Karpas-422 (cell line): Measurements from ENCODE around the gene RLF. TPM values are rescaled to one million over a fixed set of nuclear protein-coding genes. Genes with fewer than 3 reads are reported as not detected.
A peak's percentile ranks its signal among the peaks of the same experiment; 100 is the strongest.

Source experiments
- DNase-seq: peaks from one replicate; pipeline ENCODE4 v3.0.0-alpha.2; 2015
- H2AFZ ChIP-seq: fragments of 200-600 bp; sonication (generic); 2 replicates; pipeline ENCODE4 v1.6.1; 2014; ENCODE audit warnings: antibody characterized with exemption, low read length, mixed read lengths
- H3K27ac ChIP-seq: fragments of 200-600 bp; sonication (generic); 2 replicates; pipeline ENCODE4 v1.5.1; 2014; ENCODE audit warnings: mild to moderate bottlenecking, low read length, moderate library complexity
- H3K27me3 ChIP-seq: fragments of 200-600 bp; sonication (generic); 2 replicates; pipeline ENCODE4 v1.6.1; 2014; ENCODE audit warnings: low read length, mixed read lengths
- H3K36me3 ChIP-seq: fragments of 200-600 bp; sonication (generic); 2 replicates; pipeline ENCODE4 v1.6.1; 2014; ENCODE audit warnings: low read length, mixed read lengths; ENCODE audit not compliant: insufficient read depth
- H3K4me1 ChIP-seq: fragments of 200-600 bp; sonication (generic); 2 replicates; pipeline ENCODE4 v1.6.1; 2014; ENCODE audit warnings: mild to moderate bottlenecking, low read length, mixed read lengths
- H3K4me2 ChIP-seq: fragments of 200-600 bp; sonication (generic); 2 replicates; pipeline ENCODE4 v1.6.1; 2014; ENCODE audit warnings: low read length, low read depth, mild to moderate bottlenecking; ENCODE audit not compliant: poor library complexity, severe bottlenecking
- H3K4me3 ChIP-seq: fragments of 200-600 bp; sonication (generic); 2 replicates; pipeline ENCODE4 v1.5.1; 2014; ENCODE audit warnings: mild to moderate bottlenecking, antibody characterized with exemption, low read length, mixed read lengths
- H3K79me2 ChIP-seq: fragments of 200-600 bp; sonication (generic); 2 replicates; pipeline ENCODE4 v1.6.1; 2014; ENCODE audit warnings: mild to moderate bottlenecking, low read length, mixed read lengths
- H3K9ac ChIP-seq: fragments of 200-600 bp; sonication (generic); 2 replicates; pipeline ENCODE4 v1.6.0; 2014; ENCODE audit warnings: low read length
- H3K9me2 ChIP-seq: fragments of 200-600 bp; sonication (generic), shearing (Covaris generic); replicated peaks from 2 replicates; pipeline ENCODE4 v1.6.0; 2014; ENCODE audit warnings: mild to moderate bottlenecking, low read length, moderate library complexity; ENCODE audit not compliant: insufficient read depth
- H3K9me3 ChIP-seq: fragments of 300-700, 200-600 bp; sonication (generic); 2 replicates; pipeline ENCODE4 v1.6.1; 2014; ENCODE audit warnings: low read length, mixed read lengths
- H4K20me1 ChIP-seq: fragments of 200-600 bp; sonication (generic); 2 replicates; pipeline ENCODE4 v1.6.1; 2014; ENCODE audit warnings: mild to moderate bottlenecking, antibody characterized with exemption, low read length, low read depth; ENCODE audit not compliant: insufficient read depth
- total RNA-seq: library from RNA; depleted of rRNA; stranded (reverse); fragments of >200 nt; shearing (Covaris generic); gene quantifications from 2 replicates; pipeline ENCODE4 v1.2.3, GENCODE V29; 2014; ENCODE audit warnings: low replicate concordance

RLF gene
- total RNA-seq, 1 experiment from 2014 or later, result 33.5 TPM

DNA sequence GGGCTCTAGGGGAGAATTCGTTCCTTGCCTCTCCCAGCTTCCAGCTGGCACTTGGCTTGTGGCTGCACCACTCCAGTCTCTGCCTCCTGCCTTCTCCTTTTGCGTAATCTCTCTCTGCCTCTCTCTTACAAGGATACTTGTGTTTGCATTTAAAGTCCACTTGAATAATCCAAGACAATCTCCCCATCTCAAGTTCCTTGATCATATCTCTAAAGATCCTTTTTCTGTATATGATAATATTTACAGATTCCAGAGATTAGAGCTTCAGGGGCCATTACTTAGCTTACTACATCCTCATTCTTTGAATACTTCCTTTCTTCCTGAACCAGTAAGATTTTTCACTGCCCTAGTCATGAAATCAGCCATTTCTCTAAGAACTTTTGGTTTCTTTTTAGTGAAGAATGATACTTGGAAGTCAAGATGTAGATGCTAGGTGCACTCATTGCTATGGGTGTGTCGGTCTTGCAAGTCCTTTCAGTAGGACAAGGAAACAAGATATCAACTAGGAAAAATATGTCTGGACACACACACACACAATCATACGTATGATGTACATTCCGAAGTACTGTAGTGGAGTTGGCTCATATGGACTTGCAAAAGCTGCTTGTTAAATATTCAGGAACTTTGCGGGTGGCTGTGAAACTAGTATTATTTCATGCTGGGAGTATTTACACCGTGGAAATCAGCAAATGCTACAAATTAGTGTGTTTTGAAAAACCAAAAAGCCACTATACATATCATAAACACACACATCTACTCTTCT is 20.8 kb upstream of the RLF start:
- no peak overlapping the region for H2AFZ ChIP-seq
- no peak overlapping the region for H3K27ac ChIP-seq
- no peak overlapping the region for H3K4me3 ChIP-seq

DNA sequence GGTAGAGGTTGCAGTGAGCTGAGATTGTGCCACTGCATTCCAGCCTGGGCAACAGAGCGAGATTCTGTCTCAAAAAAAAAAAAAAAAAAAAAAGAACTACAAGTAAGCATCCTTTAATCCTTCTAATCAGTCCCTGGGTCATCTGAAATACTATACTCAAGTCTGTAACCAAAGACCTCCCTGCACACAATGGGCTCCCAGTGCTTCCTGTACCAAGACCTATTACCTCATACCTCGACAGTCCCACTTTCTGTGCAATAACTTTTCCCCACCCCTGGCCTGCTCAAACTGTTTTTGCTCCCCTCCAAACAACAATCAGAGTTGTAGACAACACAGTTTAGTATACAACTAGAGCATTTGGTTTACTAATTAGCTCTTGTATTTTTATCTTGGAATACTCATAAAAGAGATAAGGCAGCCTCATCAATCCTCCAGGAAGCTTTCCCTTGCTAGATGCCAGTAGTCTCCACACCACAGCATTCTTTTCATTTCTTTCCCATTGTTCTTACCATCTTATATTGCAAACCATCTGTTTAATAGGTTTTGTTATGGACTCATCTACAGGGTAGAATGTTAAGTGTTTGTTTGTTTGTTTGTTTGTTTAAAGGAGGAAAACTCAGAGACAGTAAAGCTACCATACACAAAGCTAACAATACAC is 19.2 kb upstream of the RLF start:
- no peak overlapping the region for H2AFZ ChIP-seq
- no peak for DNase-seq

More for the DNA sequence above, 20.8 kb upstream of the RLF start:
- Histone ChIP-seq H3K4me1 (peaks cover 3% of the 10 kb centered on the region), H3K36me3 (no peaks in the 10 kb centered on the region), H3K79me2 (no peaks in the 10 kb centered on the region), H3K27me3 (no peaks in the 10 kb centered on the region), H3K9me2 (no peaks in the 10 kb centered on the region), H4K20me1 (no peaks in the 10 kb centered on the region), H3K4me2 (no peak overlapping the region), H3K9ac (no peak overlapping the region), H3K9me3 (no peaks in the 10 kb centered on the region)
- no peak for DNase-seq

DNA sequence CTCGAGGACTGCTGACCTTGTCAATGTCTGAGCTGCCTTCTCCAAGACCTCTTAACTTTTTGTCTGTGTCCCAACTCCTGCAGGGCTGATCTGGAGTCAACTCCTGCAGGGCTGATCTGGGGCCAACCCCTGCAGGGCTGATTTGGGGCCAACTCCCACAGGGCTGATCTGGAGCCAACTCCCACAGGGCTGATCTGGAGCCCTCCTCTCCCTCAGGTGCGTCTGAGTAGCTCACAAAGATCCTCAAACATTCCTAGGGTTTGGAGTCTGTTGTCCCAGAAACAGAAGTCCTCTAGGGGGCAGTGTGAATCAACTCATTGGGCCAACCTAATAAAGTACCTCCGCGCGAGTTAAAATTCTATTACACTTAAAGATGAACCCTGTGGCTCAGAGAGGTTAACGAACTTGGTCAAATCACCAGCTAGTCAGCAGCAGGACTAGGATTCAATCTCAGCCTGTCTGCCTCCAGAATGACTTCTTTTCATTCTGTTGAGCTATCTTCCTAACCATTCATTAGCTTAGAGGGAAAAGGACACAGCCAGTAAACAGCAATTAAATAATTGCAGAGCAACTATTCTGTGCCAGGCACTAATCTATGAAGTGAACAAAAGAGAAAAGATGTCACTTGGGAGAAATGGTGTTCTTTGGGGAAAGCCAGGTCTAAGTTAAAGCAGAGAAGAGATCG is 17.2 kb upstream of the RLF start:
- peak overlapping the region; percentile 23 for H3K4me2 ChIP-seq
- no peak overlapping the region for H3K9ac ChIP-seq
- H3K79me2 ChIP-seq, result no peaks in the 10 kb centered on the region
- H3K9me2 ChIP-seq, result no peaks in the 10 kb centered on the region
- no peak overlapping the region for H2AFZ ChIP-seq
- no peak overlapping the region for H3K4me3 ChIP-seq
- peak; percentile 91 for DNase-seq
- H3K27me3 ChIP-seq, result no peaks in the 10 kb centered on the region
- H3K9me3 ChIP-seq, result no peaks in the 10 kb centered on the region
- no peaks in the 10 kb centered on the region for H3K36me3 ChIP-seq
- H4K20me1 ChIP-seq, result no peaks in the 10 kb centered on the region
- peaks cover 3% of the 10 kb centered on the region for H3K4me1 ChIP-seq
- H3K27ac ChIP-seq, result no peak overlapping the region

More for the DNA sequence above, 19.2 kb upstream of the RLF start:
- no peaks in the 10 kb centered on the region for H3K27me3 ChIP-seq
- H3K9me2 ChIP-seq, result no peaks in the 10 kb centered on the region
- no peak overlapping the region for H3K4me3 ChIP-seq
- H3K9ac ChIP-seq, result no peak overlapping the region
- peaks cover 3% of the 10 kb centered on the region for H3K4me1 ChIP-seq
- no peak overlapping the region for H3K27ac ChIP-seq
- H3K36me3 ChIP-seq, result no peaks in the 10 kb centered on the region
- no peaks in the 10 kb centered on the region for H3K9me3 ChIP-seq
- H3K79me2 ChIP-seq, result no peaks in the 10 kb centered on the region
- no peak overlapping the region for H3K4me2 ChIP-seq
- no peaks in the 10 kb centered on the region for H4K20me1 ChIP-seq

DNA sequence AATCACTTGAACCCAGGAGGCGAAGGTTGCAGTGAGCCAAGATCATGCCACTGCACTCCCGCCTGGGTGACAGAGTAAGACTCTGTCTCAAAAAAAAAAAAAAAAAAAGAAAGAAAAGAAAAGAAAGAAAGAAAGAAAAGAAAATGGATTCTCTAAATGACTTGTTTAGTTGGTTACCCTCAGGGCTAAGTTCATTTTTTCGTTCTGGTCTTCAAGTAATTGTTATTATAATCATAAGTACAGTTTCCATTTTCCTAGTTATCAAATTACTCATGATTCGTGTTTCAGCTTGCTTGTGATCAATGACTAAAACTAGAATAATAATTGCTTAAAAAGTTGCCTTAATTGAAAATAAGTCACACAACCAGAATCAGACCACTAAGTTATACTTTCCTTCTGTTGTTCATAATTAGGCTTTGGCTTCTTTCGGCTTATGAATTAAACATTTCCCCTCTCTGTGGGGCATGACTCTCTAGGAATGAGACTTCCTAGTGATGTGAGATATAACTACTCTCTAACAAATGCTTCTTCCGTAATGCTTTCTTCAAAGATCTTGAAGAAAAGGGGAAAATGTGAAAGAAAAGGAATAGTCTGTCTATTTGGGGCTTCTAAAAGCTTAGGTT is 9.6 kb upstream of the RLF start:
- H3K4me3 ChIP-seq, result no peak overlapping the region
- peaks cover 49% of the 10 kb centered on the region for H3K4me1 ChIP-seq
- H3K9me3 ChIP-seq, result no peaks in the 10 kb centered on the region
- H3K36me3 ChIP-seq, result no peaks in the 10 kb centered on the region
- no peak for DNase-seq
- no peaks in the 10 kb centered on the region for H3K9me2 ChIP-seq
- H2AFZ ChIP-seq, result 0 out of 2 replicates have a peak overlapping the region, but pooled peaks have one; percentile 57
- no peaks in the 10 kb centered on the region for H3K79me2 ChIP-seq
- H3K4me2 ChIP-seq, result peak overlapping the region; percentile 76
- H3K9ac ChIP-seq, result no peak overlapping the region
- no peak overlapping the region for H3K27ac ChIP-seq
- no peaks in the 10 kb centered on the region for H3K27me3 ChIP-seq
- no peaks in the 10 kb centered on the region for H4K20me1 ChIP-seq

DNA sequence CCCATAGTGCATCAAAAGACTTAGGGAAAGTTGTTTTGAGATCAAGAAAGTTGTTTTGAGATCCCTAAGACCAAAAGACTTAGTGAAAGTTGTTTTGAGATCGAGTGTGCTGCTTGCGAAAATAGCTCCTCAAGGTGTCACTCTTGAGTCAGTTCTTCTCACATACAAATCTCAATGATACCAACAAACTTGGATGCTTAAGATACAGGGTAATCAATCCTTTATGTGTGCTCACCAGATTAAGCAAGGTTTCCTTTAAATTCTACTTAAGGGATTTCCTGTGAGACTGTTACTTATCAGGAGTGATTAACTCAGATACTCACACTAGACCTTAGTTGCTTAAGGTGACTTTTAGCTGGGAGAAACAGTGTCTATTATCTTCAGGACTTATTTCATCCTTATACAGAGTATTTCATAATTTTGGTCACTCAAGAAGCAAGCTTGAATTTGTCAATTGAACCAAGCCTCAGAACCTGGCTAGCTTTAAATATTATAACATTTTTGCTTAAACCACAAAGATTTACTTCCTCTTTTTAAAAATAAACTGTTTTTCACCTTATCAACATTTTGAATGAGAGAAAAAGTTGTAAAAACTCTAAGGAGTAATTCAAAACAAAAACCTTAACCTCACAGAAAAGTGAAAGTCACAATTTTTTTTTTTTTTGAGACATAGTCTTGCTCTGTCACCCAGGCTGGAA is 8.0 kb upstream of the RLF start:
- Histone ChIP-seq H3K9me3 (no peaks in the 10 kb centered on the region), H3K4me2 (peak overlapping the region; percentile 76), H3K27ac (peak overlapping the region; percentile 95), H3K9me2 (no peaks in the 10 kb centered on the region), H2AFZ (peak overlapping the region; percentile 90), H3K27me3 (no peaks in the 10 kb centered on the region), H3K79me2 (no peaks in the 10 kb centered on the region), H3K4me1 (peaks cover 49% of the 10 kb centered on the region), H3K36me3 (no peaks in the 10 kb centered on the region), H4K20me1 (no peaks in the 10 kb centered on the region), H3K9ac (peak overlapping the region; percentile 66), H3K4me3 (peak overlapping the region; percentile 59)
- peak; percentile 87 for DNase-seq

DNA sequence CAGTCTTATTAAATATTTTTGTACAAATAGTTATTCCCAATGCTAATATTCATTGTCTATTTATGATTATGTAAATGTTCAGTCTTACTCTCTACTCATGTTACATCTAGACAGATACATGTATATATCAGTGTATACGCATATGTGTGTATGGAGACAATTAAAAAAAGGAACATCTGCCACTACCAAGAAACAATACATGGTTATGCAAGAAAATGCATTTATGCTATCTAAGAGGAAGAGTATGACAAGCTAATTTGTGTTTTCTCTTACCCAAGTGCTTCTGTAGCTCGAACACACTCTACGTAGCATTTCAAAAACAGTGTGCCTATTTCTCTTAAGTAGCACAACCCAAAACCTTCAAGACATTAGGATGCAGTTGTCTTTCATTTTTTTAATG is 6.1 kb upstream of the RLF start:
- DNase-seq, result no peak
- Histone ChIP-seq H3K4me3 (no peak overlapping the region), H3K9me3 (no peaks in the 10 kb centered on the region), H3K79me2 (no peaks in the 10 kb centered on the region), H3K9ac (no peak overlapping the region), H3K4me2 (no peak overlapping the region), H3K4me1 (peaks cover 49% of the 10 kb centered on the region), H3K27ac (peak overlapping the region; percentile 95), H3K27me3 (no peaks in the 10 kb centered on the region), H3K36me3 (no peaks in the 10 kb centered on the region), H4K20me1 (no peaks in the 10 kb centered on the region), H3K9me2 (no peaks in the 10 kb centered on the region), H2AFZ (peak overlapping the region; percentile 79; the same call in 1 of the 2 replicates)

DNA sequence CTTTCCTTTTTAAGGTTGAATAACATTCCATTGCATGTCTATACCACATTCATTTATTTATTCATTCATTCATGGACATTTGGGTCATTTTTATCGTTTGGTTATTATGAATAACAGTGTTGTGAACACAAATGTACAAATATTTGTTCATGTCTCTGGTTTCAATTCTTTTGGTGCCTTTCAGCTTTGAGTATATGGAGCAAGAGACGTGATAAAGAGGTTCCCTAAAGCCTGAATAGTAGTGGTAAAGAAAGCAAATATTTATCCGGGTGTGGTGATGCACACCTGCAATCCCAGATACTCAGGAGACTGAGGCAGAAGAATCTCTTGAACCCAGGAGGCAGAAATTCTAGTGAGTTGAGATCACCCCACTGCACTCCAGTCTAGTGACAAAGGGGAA is 5.3 kb upstream of the RLF start:
- Histone ChIP-seq H3K27ac (peak overlapping the region; percentile 50; the same call in 1 of the 2 replicates), H3K27me3 (no peaks in the 10 kb centered on the region), H3K4me3 (no peak overlapping the region), H3K9ac (no peak overlapping the region), H3K4me1 (peaks cover 55% of the 10 kb centered on the region), H2AFZ (peak overlapping the region; percentile 79), H3K4me2 (no peak overlapping the region), H3K79me2 (peaks cover 3% of the 10 kb centered on the region), H3K9me2 (no peaks in the 10 kb centered on the region), H4K20me1 (no peaks in the 10 kb centered on the region), H3K36me3 (no peaks in the 10 kb centered on the region), H3K9me3 (no peaks in the 10 kb centered on the region)
- no peak for DNase-seq
